Left forelimb (tissue), 1 donor: ENCODE measurements around the gene DERL2.
A peak's percentile ranks its signal among the peaks of the same experiment; 100 is the strongest.

Experiments used
- DNase-seq: peaks from one replicate; pipeline ENCODE4 v3.0.0-alpha.2; 2018; ENCODE audit warnings: low spot score

The DERL2 gene

DNA sequence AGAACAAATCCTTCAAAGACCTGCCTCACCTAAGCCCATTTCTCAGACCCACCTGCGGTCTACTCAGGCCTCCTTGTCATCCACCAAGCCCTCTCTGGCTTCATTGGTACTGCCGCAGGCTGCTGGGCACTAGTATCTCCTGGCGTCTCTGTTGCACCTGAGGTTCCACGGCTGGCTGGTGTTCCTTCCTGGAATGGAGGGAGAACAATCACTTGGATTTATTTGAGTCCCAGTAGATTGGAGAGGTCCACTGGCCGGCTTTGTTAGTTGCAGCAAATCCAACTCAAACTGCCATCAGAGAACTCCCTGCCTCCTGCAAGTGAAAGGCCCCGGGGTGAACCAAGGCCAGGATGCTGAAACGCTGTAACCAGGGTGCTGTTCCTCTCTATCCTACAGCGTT is 15.7 kb upstream of the DERL2 start:
- no peak for DNase-seq

DNA sequence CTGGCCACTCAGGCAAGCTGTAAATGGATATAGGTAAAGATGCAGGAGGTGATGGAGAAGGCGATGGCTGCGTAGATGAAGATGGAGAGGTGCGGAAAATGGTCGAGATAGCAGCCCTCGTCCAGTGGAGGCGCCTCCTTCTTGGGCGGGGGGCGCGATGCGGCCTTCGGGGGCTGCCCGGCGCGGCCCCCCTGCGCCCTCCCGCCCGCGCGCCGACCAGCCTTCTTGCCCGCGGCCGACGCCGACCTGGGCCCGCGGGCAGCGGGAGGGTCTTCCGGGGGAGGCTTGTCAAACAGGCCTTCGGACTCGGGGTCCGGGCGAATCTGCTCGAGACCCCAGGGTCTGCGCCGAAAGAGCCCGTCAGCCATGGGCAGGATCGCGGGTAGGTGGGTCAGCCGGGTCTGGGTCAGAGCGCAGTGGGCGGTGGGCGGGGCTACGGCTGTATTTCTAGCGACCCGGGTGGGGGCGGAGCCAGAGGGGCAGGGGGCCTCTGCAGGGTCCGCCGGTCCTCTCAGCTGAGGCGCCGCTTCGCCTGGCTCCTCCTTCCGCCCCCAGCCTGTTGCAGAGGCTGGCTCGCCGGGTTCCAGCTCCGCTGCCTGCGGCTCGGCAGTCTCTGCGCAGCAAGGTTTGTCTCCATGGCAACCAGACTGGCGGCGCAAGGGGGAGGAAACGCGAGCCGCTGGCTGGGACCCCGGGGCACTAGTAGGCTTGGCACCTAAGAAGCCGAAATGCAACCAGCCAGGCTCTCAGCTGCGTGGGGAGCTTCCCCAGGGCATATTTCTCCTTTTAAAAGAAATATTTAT is 14.8 kb upstream of the DERL2 start:
- DNase-seq = peak; percentile 96

DNA sequence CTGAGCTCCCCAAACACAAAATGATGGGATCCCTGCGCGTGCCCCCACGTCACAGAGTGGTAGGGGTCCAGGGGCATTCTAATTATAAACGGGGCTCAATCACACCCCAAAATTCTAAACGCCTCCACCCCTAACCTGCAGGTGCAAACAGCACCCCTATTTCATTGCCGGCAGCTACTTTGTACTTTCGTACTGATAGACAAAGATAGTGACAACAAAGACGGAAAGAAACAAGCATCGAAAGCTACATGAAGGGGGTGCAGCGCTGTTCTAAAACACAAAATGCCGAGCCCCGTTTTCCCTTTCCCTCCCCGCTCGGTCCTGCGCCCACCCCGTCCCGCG is 14.2 kb upstream of the DERL2 start:
- DNase-seq = no peak

DNA sequence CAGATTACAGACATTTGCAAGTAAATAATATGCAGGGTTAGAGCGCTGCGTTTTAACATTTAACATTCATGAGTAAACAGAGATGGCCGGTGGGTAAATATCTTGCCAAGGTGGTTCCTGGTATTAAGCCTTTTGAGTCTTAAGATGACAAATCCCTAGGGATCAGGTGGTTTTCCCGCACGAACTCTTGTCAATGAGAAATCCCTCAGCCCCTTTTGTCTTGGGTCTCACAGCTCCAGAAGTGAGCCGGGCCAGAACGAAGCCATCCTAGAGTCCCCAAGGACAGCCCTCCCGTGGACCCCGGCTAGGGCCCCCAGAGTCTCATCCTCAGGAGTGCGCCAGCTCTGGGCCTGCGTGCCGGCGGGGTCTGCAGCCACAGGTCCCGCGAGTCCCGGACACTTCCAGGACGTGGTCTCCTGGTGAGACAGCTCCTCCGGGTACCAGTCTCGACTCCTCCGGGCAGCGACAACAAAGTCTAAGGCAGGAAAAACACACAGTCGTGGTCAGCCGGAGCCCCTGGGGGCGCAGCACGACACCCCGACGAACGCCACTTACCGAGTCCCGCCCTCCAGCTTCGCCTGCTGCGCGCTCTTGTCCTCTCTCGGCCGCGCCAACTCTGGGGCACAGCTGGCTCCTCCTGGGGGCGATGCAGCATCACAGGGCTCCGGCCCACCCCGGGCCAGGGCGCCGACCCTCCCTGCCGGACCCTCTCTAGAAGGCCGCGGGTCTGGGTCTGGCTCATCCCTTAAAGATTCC is 13.7 kb upstream of the DERL2 start:
- DNase-seq = peak; percentile 68

DNA sequence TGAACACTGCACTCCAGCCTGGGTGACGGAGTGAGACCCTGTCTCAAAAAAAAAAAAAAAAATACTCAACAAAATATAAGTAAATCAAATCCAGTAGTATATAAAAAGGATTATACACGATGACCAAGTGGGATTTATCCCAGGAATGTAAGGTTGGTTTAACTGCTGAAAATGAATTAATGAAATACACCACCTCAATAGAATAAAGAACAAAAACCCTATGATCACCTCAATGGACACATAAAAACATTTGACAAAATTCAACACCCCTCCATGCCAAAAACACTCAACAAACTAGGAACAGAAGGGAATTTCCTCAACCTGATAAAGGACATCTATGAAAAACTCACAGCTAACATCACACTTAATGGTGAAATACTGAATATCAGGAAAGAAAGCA is 7.0 kb upstream of the DERL2 start:
- DNase-seq = no peak

DNA sequence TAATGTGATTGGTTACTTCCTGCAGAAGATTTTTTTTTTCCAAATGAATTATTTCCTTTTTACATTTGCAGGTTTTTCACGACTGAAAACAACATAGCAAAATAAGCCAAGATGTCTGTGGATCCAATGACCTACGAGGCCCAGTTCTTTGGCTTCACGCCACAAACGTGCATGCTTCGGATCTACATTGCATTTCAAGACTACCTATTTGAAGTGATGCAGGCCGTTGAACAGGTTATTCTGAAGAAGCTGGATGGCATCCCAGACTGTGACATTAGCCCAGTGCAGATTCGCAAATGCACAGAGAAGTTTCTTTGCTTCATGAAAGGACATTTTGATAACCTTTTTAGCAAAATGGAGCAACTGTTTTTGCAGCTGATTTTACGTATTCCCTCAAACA is 2.8 kb upstream of the DERL2 start:
- DNase-seq = no peak

DNA sequence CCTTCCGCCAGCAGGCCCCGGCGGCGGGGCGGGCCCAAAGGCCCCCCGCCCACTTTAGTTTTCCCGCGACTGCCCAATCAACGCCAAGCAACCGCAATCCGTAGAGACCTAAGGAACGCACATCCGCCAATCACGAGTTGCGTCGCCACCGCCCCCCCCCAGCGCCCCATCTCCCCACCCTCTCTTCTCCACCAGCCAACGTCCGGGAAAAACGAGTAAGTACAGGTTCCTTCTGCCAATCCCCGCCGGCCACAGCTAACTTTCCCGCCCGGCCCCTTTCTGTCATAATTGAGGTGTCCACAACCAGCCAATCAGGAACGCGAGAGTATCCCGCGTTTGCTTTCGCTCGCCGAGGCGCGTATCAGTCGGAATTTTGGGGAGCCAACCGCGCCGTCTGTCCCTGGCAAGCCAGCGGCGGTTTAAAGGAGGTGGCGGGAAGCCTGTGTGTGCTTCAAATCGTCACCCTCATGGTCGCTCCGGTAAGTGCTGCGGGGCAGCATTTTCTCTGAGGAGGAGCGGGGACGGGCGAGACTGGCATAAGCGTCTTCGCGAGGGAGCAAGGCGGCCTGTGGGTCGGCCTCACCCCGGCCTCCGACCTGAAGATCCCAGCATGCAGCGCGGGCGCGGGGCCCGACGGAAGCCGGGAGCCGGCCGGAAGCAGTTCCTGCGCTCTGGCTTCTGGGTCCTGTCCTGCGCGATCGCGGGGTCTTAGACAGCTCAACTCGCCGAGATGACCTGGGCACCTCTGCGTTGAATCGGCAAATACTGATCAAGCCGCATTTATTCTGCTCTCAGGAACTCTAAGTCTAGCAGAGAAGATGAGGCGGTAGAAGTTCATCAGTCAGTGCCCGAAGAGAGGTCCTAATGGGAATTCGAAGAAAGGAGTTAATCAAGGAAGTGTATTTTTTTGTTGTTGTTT is 487 bp upstream of the DERL2 start, which contains the start of gene MIS12:
Gene MIS12, plus strand, starts transcription at position 361 of the 919 bp plus-strand sequence. CDS start 2,297 bp downstream, outside the sequence.
- DNase-seq = peak; percentile 99

DNA sequence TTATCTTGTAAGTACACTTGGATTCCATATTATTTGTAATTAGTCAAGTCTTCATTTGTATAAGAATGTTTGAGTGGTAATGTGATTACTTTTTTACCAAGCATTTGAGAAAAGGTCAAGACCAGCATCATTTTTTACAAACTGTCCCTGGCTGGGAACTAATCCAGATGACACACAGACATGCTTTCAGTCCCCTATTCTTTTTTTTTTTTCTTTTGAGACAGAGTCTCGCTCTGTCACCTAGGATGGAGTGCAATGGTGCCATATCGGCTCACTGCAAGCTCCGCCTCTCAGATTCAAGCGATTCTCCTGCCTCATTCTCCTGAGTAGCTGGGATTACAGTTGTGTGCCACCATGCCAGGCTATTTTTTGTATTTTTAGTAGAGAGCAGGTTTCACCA is 4.5 kb downstream of the DERL2 start:
- no peak for DNase-seq

DNA sequence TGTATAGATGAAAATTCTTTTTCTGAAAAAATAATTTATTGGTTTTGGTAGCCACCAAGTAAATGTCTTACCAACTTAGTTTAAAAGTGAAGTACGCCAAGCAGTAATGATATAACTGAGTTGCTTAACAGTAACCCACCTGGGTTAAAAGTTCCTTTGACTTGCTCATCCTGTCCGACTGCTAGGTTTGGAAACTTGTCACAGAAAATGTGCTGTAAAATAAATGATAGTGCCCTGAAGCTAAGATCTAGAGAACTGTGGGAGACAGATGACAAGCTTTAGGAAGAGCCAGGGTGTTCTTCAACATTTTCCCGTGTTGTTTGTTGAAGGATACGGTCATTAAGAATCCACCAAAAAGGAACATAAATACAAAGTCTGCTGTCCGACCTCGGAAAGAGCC is 5.0 kb downstream of the DERL2 start:
- DNase-seq = no peak

DNA sequence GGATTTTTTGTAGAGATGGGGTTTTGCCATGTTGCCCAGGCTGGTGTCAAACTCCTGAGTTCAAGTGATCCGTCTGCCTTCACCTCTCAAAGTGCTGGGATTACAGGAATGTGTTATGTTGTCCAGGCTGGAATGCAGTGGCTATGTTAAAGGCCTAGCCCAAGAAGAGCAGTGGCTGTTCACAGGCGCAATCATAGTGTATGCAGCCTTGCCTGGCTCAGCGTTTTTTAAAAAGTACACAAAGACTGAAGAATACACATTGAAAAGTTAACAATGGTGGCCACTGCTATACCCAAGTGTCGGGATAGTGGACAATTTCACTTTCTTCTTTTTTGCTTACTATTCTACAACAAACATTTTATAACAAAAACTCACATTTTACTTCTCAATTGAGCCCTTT is 7.0 kb downstream of the DERL2 start:
- DNase-seq = no peak

DNA sequence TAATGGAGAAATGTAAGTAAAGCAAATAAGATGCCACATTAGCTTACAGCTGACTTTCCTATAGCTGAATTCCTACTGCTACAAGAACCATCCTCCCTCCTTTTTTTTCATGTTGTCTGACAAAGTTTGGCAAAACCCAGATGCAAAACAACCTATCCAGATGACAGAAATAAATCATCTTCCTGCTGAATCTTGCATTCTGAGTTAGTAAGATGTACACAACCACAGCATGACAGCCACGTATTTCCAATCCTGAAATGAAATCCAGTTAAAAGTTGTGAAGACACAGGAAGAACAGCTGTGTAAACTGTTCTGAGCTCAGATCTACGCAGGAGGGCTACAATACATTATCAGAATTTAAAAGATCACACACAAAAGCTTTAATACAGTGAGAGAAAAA is 12.1 kb downstream of the DERL2 start:
- DNase-seq = no peak

DNA sequence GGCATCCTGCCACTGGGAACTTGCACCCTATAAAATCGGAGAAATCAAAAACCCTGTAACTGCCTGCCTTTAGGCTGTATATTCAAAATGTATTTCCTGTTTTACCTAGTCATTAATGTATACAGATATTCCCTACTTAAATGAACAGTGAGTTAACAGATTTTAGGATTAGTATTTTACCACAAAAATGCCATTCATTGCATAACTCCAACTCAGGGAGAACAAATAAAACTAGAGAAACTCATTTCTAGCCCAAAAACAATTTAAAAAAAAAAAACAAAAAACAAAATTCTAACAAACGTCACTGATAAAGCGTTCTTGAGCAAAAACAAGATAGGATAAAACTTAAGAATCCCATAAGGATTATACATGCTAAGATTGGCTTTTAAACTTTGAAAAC is 13.5 kb downstream of the DERL2 start:
- no peak for DNase-seq

DNA sequence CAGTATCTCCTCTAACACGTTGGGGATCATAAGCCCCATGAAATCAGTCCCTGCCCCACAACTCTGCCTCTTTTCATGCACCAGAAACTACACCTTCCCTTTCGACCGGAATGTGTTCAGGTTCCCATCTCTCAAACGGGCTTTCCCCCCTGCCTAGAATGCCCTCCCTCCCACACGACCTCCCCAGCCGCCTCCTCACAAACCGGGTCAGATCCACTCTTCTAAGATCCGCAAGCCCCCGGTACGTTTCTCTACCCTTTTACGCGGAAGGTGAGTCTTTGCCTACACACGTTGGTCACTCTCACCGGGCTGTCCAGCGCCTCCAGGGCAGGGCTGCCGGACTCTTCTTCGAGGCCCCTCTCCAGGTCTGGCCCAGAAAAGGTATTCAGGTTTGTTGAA is 17.9 kb downstream of the DERL2 start:
- no peak for DNase-seq

DNA sequence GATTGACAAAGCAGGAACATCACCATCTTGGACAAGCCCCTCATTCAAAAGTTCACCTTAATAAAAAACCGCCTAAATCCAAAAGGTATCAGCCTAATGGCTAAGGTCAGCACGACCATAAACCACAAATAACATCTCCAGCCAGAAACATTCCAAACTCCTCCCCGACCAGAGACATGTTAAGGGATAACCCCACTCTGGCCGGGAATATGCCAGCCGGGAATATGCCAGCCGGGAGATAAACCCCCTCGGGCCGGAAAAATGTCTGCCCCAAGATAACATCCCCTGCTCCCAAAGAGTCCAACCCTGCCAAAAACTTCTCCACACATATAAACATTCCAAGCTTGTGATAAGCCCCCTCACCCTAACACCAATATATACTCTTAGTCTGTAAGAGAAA is 18.6 kb downstream of the DERL2 start:
- DNase-seq = no peak

DNA sequence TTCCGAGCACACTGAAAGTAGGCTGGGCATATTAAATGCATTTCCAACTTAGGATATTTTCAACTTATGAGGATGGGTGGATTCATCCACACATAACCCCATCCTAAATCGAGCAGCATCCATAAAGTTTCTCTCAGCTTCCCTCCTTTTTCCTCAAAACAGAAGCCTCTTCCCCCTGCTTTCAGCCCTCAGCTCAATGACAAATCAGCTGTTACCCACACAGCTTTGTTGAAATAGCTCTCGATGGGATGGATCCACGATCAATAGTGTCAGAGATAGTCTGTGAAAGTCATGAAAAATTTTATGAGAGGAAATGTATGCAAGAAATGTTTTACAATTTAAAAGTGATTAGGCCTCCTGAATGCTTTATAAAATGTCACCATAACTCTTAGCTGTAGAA is 19.7 kb downstream of the DERL2 start:
- DNase-seq = no peak

DNA sequence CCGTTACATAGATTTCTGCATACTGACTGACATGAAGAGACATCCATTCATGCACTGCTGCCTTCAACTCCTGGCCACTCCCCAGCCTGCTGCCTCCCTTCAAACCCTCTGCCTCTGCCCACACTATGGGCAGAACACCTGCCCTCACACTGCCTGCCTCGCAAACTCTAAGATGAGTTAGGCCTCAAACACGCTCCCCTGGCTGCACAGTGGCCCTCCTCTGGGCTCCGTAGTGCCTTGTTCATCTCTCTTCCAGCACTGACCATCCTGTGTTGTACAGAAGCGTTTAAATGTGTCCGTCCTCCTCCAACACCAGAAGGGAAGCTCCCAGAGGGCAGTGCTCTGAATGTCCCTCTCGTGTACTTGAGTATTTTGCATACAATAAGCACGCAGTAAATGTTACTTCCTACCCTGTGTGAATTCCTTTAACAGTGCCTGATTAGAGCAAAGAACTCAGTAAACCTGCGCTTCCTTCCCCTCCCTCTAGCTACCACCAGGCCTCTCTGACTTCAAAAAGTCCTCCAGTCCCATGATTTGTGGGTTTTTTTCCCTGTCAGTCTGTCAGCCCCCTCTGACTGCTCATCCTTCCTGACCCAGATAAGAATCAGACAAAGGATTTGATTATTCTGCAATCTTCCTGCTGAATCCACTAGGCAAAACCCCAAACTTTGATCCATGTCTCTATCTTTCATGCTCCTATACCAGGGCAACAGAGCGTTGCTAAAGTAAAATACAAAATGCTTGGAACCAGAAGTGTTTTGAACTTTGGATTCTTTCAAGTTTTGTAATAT is 21.1 kb downstream of the DERL2 start:
- no peak for DNase-seq

DNA sequence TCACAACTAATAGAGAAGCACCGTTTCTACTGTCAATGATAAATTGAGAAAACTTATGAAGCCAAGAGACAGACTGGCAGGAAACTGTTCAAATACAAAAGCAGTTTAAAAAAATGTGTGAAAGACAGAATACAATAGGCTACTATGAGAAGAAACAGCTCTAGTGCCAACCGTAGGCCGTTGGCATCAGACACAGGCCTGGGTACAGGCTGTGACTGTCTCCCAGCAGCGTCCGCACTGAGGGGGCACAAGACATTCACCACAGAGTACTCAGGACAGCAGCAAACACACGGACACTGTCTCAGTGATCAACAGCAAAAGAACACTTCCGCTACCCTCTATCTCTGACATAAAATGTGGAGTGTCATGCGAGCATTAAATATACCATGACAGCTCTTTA is 39.2 kb downstream of the DERL2 start:
- no peak for DNase-seq

DNA sequence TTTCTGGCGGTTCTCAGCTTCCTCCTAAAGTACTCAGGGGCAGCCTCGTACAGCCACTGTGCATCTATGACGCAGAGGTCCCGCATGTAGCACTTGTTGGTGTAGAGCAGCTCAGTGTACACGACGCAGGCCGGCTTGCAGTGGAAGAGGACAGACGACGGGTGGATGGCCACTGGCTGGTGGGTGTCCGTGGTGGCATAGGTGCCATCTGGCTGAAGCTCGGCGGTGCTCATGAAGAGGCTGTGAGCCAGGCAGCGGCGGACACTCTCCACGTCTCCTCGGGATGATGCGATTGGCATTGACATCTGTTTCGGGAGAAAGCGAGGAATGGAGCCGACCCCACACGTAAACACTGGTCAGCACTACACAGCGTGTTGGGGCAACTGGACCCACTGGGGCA is 41.8 kb downstream of the DERL2 start:
- DNase-seq = no peak

DNA sequence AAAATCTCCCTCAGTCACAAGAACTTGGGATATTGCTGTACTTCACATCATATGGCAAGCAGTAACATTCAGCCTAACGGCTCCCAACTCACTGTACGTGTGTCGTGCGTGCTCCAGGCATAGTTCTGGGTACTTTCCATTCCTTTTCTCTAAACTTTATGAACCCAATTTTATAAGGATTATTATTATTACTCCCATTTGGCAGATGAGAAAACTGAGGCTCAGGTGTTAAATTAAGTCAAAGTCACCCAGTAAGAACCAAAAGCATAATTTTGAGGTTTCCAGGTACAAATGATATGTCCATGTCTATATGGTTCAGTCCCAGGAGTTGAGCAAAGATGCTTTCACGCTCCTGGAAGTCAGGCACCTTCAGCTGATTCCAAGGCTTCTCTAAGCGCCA is 42.2 kb downstream of the DERL2 start:
- no peak for DNase-seq

DNA sequence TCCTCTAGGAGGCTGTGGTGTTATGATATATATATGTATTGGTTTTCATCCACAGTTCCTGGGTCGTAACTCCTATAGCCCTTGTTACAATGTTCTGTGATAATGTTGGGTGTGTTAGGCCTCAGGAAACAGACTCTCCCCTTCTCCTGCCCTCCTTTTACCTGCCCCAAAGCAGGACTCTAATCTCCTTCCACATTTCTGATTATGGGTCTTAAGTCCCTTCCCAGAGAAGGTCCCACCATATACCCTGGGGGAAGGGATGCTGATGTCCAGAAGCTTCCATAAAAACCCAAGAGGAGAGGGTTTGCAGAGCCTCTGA is 46.6 kb downstream of the DERL2 start:
- DNase-seq = no peak

DNA sequence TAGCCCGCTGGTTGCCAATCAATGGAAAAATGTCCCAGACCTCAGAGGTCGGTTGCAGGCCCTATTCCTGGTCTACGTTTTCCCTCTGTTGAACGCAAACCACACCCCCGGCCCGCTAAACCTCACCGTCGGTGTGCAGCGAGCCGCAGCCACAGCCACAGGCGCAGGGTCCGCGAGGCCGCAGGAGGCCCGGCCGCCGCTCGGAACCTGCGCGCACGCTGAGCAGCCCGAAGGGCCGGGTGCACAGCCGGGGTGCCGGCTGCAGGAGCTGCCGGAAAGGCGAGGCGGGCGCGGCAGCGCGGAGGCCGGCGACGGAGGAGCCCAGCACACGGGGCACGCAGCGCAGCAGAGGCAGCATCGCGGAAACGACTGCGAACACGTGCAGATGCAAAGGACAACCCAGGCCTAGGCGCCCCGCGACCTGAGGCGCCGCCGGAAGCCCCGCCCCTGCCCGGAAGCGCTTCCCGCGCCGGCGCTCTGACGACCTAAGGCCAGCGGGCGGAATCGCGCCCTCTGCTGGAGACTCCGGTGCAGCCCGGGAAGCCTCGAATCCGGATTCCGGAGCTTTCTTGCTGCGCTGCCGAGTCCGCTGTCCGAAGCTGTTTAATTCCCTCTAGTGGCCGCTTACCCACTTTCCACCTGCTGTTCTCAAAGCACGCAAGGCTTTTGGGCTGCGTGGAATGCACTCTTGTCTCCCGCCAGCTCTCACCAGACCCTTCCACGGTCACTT is 47.1 kb downstream of the DERL2 start, which contains the start of gene C1QBP:
Gene C1QBP, minus strand, starts transcription at position 440 of the 730 bp plus-strand sequence. Its CDS starts 82 bp downstream, at position 358.
- DNase-seq = peak; percentile 92
